ENCODE data around the gene TGFA.

Gene TGFA

DNA sequence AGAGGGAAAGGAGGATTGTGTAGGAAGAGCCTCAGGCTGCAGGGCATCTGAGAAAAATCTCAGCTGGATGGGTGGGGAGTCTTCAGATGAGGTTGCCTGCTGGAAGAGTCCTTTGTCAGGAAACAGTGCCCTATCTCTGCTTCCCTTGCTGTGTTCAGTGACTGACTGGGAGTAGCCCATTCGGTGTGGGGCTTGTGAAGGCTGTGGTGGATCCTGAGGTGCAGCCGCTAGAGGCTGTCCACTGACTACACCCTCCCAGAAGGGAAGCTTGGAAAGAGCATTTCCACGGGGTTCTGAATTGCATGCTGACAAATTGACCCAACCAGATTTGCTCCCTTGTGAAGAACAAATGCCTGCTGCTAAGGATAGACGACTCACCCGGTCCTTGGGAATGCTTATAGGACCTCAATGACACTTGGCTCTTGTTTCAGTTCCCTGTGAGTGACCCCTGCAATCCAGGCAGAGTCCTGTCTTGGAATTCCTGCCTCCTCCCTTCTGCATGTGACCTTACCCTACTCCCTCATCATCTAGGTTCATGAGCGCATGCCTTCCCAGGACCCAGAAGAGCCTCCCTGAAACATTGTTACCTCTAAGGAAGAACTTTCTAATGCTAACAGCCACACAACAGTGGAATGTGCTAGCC, 142.0 kb downstream of the TGFA start:
- TF ChIP-seq, protein P1, sequence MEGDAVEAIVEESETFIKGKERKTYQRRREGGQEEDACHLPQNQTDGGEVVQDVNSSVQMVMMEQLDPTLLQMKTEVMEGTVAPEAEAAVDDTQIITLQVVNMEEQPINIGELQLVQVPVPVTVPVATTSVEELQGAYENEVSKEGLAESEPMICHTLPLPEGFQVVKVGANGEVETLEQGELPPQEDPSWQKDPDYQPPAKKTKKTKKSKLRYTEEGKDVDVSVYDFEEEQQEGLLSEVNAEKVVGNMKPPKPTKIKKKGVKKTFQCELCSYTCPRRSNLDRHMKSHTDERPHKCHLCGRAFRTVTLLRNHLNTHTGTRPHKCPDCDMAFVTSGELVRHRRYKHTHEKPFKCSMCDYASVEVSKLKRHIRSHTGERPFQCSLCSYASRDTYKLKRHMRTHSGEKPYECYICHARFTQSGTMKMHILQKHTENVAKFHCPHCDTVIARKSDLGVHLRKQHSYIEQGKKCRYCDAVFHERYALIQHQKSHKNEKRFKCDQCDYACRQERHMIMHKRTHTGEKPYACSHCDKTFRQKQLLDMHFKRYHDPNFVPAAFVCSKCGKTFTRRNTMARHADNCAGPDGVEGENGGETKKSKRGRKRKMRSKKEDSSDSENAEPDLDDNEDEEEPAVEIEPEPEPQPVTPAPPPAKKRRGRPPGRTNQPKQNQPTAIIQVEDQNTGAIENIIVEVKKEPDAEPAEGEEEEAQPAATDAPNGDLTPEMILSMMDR (conservative IDR thresholded peaks at IDR 0.05; ENCODE audit: low read depth, low read length): no peak
- DNase-seq (ENCODE audit: low read depth): no peak
- H3K4me3 ChIP-seq (ENCODE audit: low read length): no peak overlapping the region

DNA sequence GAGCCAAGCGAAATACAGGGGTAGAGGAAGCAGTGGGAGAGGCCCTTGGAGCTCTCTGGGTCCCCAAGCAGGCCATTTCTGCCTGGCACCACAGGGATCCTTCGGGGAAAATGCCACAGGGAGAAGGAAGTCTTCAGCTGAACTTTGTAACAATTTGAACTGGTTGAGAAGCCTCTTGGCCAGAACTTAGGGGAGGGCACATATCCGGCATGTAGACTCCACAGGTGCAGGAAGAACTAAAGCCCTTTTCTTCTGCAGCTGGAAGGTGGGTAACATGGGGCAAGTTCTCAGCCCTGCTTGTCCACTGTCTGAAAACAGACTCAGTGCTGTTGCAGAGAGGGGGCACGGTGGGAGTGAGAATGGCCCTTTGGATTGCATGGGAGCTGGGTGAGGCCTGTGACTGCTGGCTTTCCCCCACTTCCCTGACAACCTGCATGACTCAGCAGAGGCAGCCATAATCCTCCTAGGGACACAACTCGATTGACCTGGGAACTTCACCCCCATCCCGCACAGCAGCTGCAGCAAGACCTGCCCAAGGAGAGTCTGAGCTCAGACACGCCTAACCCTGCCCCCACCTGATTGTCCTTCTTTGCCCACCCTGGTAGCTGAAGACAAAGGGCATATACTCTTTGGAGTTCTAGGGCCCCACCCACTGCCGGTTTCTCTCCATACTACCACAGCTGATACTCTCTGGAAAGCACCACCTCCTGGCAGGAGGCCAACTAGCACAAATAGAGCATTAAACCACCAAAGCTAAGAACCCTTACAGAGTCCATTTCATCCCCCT, 150.2 kb downstream of the TGFA start:
- DNase-seq (ENCODE audit: low read depth): no peak
- TF ChIP-seq, protein P1 (conservative IDR thresholded peaks at IDR 0.05; ENCODE audit: low read depth, low read length): no peak
- no peak overlapping the region for H3K4me3 ChIP-seq (ENCODE audit: low read length)

DNA sequence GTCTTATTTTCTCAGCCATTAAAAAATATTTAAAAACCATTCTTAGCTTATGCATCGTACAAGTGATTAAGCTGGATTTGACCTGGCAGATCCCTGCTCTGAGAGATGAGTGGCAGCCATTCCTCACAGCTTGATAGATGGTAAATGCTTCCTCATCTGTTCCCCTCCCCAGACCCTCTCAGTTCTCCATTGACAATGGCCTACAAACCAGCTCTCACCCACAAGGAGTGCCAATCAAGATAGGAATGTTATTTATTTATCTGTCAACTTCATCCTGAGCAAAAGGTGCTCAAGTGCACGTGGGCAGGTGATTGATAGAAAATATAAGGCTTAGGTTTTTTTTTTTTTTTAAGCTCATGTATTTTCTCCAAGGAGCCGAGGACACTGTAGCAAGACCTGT, 153.1 kb downstream of the TGFA start:
- TF ChIP-seq, protein P1 (conservative IDR thresholded peaks at IDR 0.05; ENCODE audit: low read depth, low read length): no peak
- no peak for DNase-seq (ENCODE audit: low read depth)
- H3K4me3 ChIP-seq (ENCODE audit: low read length): no peak overlapping the region

DNA sequence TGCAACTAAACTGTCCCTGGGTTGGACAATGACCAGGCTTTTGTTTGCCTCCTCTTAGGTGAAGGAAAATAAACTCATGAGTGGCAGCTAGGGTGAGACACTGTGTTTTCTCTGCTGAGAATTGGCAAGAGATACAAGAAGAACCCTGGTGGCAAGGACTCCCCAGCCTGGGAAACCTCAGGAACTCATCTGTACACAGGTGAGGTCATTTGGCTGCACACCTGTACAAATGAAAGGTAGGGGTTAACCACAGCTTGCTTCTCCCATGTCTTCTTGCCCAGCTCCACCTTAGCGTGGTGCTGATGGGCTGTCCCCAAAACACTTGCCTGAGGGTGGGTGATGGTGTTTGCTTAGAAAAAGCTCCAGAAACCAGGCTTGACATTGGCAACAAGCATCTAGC, 154.6 kb downstream of the TGFA start:
- no peak for DNase-seq (ENCODE audit: low read depth)
- TF ChIP-seq, protein P1 (conservative IDR thresholded peaks at IDR 0.05; ENCODE audit: low read depth, low read length): no peak
- no peak overlapping the region for H3K4me3 ChIP-seq (ENCODE audit: low read length)

All from retinal pigment epithelial cell (primary cell).